Right atrium auricular region (tissue), 2 donors: Measurements from ENCODE around the gene TMEM131L. TPM values are rescaled to one million over a fixed set of nuclear protein-coding genes. Genes with fewer than 3 reads are reported as not detected.

Experiments
- DNase-seq: peaks from one replicate; pipeline ENCODE4 v3.0.0-alpha.2; 2019; ENCODE audit warnings: low spot score
- H3K27ac ChIP-seq, 2 donors: fragments of 200-600 bp; sonication (generic); 1 replicate in 1 of 2; 2 replicates in 1 of 2; pipeline ENCODE4 v1.5.1; 2016 to 2019
- H3K27me3 ChIP-seq, 2 donors: fragments of 200-600 bp; sonication (generic); one replicate each; pipeline versions ENCODE4 v1.5.1 to v1.6.0; 2017 to 2019
- H3K36me3 ChIP-seq: fragments of 200-600 bp; sonication (generic); one replicate; pipeline ENCODE4 v1.5.1; 2016
- H3K4me1 ChIP-seq, 2 donors: fragments of 200-600 bp; sonication (generic); one replicate each; pipeline versions ENCODE4 v1.5.1 to v1.6.0; 2017 to 2019
- H3K4me3 ChIP-seq, 2 donors: fragments of 200-600 bp; sonication (generic); 1 replicate in 1 of 2; 2 replicates in 1 of 2; pipeline ENCODE4 v1.5.1; 2017 to 2019; ENCODE audit warnings: mild to moderate bottlenecking in 1 of 2, moderate library complexity in 1 of 2
- H3K9me3 ChIP-seq, 2 donors: fragments of 200-600 bp; sonication (generic); one replicate each; pipeline ENCODE4 v1.5.1; 2019
- total RNA-seq, 2 donors: library from RNA; depleted of rRNA; stranded (reverse); fragments of >200 nt; gene quantifications; one replicate each; pipeline ENCODE4 v1.1.0, GENCODE V29; 2016
- TF ChIP-seq, protein P1 (sequence below), 2 donors: fragments of 200-600 bp; sonication (generic); IDR thresholded peaks; one replicate each; pipeline ENCODE4 v1.5.1; 2019; ENCODE audit warnings: antibody characterized with exemption in 2 of 2

The TMEM131L gene
- total RNA-seq, 2 donors from 2014 or later: 10.9 to 15.4 TPM

DNA sequence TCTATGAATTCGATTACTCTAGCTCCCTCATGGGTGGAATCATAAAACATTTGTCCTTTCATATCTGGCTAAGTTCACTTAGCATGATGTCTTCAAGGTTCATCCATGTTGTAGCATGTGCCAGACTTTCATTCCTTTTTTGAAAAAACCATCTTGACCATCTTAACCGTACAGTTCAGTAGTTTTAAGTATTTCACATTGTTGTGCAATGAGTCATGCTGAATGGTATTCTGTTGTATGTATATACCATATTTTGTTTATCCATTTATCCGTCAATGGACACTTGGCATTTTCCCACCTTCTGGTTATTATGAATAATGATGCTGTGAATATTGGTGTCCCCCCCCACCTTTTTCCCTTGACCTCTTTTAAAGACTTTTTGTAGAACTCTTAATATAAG, 145.5 kb downstream of the TMEM131L start:
- no peak for DNase-seq
- Histone ChIP-seq H3K4me1 (no peaks in the 10 kb centered on the region), H3K36me3 (peaks cover 49% of the 10 kb centered on the region), H3K27me3 (no peaks in the 10 kb centered on the region), H3K4me3 (no peak overlapping the region), H3K27ac (no peak overlapping the region), H3K9me3 (no peaks in the 10 kb centered on the region)
- TF ChIP-seq, protein P1, sequence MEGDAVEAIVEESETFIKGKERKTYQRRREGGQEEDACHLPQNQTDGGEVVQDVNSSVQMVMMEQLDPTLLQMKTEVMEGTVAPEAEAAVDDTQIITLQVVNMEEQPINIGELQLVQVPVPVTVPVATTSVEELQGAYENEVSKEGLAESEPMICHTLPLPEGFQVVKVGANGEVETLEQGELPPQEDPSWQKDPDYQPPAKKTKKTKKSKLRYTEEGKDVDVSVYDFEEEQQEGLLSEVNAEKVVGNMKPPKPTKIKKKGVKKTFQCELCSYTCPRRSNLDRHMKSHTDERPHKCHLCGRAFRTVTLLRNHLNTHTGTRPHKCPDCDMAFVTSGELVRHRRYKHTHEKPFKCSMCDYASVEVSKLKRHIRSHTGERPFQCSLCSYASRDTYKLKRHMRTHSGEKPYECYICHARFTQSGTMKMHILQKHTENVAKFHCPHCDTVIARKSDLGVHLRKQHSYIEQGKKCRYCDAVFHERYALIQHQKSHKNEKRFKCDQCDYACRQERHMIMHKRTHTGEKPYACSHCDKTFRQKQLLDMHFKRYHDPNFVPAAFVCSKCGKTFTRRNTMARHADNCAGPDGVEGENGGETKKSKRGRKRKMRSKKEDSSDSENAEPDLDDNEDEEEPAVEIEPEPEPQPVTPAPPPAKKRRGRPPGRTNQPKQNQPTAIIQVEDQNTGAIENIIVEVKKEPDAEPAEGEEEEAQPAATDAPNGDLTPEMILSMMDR (IDR thresholded peaks at IDR 0.05): no peak

DNA sequence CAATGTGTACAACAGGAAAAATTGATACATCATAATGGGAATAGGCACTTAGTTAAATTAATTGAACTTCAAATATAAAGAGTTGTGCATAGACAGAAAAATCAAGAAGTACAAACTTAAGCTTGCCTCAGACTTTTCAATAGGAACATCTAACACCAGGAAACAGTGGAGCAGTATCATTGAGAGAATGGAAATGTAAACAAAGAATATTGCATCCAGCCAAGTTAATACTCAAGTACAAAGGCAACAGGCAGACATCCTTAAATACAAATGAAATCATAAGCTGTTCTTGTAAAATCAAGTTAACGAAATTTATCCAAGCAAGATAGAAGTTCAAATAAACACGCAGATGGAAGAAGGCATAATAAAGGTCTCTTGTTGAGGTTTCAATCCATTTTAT, 146.7 kb downstream of the TMEM131L start:
- no peaks in the 10 kb centered on the region for H3K4me1 ChIP-seq
- H3K9me3 ChIP-seq: no peaks in the 10 kb centered on the region
- TF ChIP-seq, protein P1 (IDR thresholded peaks at IDR 0.05): no peak
- H3K27me3 ChIP-seq: no peaks in the 10 kb centered on the region
- DNase-seq: no peak
- no peak overlapping the region for H3K27ac ChIP-seq
- no peak overlapping the region for H3K4me3 ChIP-seq
- peaks cover 50% of the 10 kb centered on the region for H3K36me3 ChIP-seq

DNA sequence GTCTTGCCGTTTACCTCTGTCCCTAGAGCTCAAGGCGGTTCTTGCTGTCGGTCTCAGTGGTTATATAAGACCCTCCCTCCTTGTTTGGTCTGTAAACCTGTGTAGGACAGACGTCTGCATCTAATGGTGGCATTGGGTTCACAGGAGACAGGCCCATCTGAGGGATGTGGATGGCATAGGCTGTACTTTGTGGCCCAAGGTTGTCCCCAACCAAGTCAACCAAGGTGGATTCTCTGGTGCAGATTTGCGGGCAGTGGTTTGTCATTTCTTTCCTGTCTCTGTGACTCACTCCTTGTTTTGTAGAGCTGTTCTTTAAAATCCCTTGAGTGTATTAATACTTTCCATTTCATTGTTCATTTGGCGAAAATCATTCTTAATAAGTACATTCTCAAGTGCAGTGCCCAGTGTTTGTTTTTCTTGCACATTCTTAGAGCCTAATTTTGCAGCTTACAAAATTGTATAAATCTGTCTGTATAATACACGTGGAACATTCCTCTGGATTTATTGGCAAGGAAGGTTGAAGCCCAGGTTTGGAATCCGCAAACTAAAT, 149.9 kb downstream of the TMEM131L start:
- DNase-seq: no peak
- no peaks in the 10 kb centered on the region for H3K9me3 ChIP-seq
- H3K27me3 ChIP-seq: no peaks in the 10 kb centered on the region
- no peak overlapping the region for H3K27ac ChIP-seq
- no peak overlapping the region for H3K4me3 ChIP-seq
- H3K4me1 ChIP-seq: no peaks in the 10 kb centered on the region
- TF ChIP-seq, protein P1 (IDR thresholded peaks at IDR 0.05): no peak
- H3K36me3 ChIP-seq: peaks cover 70% of the 10 kb centered on the region

DNA sequence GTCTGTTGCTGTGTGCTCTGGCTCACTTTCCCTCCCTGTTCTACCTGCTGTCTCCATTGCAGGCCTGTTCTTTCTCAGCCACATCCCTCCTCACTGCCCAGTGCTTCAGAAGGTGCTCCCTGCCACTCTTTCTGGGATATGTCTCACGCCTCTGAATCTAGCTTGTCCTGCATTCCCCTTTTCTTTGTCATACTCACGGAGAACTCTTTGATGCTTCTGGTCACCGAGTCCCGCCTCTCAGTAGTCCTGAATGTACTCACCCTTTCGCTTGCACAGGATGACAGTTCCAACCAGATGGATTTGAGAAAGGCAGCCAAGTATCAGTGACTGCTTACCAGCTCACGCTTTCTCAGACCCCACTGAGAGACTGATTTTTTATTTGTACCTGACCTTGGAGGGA, 152.7 kb downstream of the TMEM131L start:
- no peak overlapping the region for H3K4me3 ChIP-seq
- no peak overlapping the region for H3K27ac ChIP-seq
- DNase-seq: no peak
- H3K27me3 ChIP-seq: no peaks in the 10 kb centered on the region
- H3K36me3 ChIP-seq: peaks cover 64% of the 10 kb centered on the region
- no peaks in the 10 kb centered on the region for H3K4me1 ChIP-seq
- TF ChIP-seq, protein P1 (IDR thresholded peaks at IDR 0.05): no peak
- H3K9me3 ChIP-seq: no peaks in the 10 kb centered on the region

DNA sequence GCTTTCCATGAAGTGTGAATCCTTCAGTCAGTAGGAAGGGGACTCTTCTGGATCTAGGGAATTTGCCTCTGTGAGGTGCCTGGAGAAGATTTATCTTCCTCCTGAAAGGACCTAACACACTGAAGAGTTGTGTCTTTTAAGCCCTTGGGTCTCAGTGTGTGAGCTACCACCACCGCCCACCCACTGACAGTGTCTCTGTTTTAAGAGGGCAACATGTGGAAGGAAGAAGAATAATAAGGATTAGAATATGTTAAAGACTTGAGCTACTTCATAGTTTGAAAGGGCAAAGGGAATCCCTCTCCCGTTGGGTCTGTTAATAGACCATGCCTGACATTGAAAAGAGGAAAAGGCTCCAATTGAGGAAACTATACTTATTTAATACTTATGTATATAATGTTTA, 153.7 kb downstream of the TMEM131L start:
- Histone ChIP-seq H3K4me1 (no peaks in the 10 kb centered on the region), H3K27ac (no peak overlapping the region), H3K9me3 (no peaks in the 10 kb centered on the region), H3K4me3 (no peak overlapping the region), H3K27me3 (no peaks in the 10 kb centered on the region), H3K36me3 (peaks cover 59% of the 10 kb centered on the region)
- no peak for DNase-seq
- TF ChIP-seq, protein P1 (IDR thresholded peaks at IDR 0.05): no peak

DNA sequence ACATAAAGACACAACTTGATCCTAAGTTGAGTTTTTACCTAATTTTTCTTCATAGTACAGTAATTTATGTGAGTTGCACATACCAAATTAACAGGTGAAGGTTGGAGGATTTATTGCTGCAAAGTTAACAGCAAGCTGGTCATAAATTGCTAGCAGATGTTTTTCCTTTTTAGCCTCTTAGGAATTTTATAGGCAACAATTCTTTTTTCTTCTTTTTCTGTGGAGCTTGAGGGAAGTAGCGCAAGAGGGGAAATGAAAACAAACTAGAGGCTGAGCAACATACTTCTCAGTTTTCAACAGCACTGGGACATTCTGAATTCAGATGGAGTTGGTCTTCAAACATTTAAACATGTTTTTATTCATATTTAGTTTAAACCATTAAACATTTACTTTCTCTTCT, 154.2 kb downstream of the TMEM131L start:
- DNase-seq: no peak
- Histone ChIP-seq H3K27ac (no peak overlapping the region), H3K4me3 (no peak overlapping the region), H3K36me3 (peaks cover 60% of the 10 kb centered on the region), H3K9me3 (no peaks in the 10 kb centered on the region), H3K4me1 (no peaks in the 10 kb centered on the region), H3K27me3 (no peaks in the 10 kb centered on the region)
- TF ChIP-seq, protein P1 (IDR thresholded peaks at IDR 0.05): no peak
